Osteoblast (primary cell): ENCODE data around the gene NEDD4L. TPM values are rescaled to one million over a fixed set of nuclear protein-coding genes. Genes with fewer than 3 reads are reported as not detected.

ENCODE experiments used
- DNase-seq: peaks from one replicate; pipeline ENCODE4 v3.0.0; 2011; ENCODE audit warnings: low spot score, mixed read lengths; ENCODE audit not compliant: insufficient read length; ENCODE audit errors: missing footprints
- H2AFZ ChIP-seq: 2 replicates; pipeline ENCODE4 v1.6.0; 2011; ENCODE audit warnings: mild to moderate bottlenecking, low read length
- H3K27ac ChIP-seq: 2 replicates; pipeline ENCODE4 v1.5.1; 2011; ENCODE audit warnings: mild to moderate bottlenecking, low read depth, low read length, moderate library complexity
- H3K27me3 ChIP-seq: 2 replicates; pipeline ENCODE4 v1.6.0; 2012; ENCODE audit warnings: mild to moderate bottlenecking, control low read depth, inconsistent platforms, low read length, moderate library complexity; ENCODE audit not compliant: insufficient read depth
- H3K36me3 ChIP-seq: 2 replicates; pipeline ENCODE4 v1.5.1; 2011; ENCODE audit warnings: mild to moderate bottlenecking, low read length, control low read depth, moderate library complexity; ENCODE audit not compliant: insufficient read depth
- H3K4me1 ChIP-seq: 2 replicates; pipeline ENCODE4 v1.5.1; 2011; ENCODE audit warnings: mild to moderate bottlenecking, low read length, control low read depth, moderate library complexity; ENCODE audit not compliant: insufficient read depth
- H3K4me2 ChIP-seq: 2 replicates; pipeline ENCODE4 v1.6.0; 2011; ENCODE audit warnings: mild to moderate bottlenecking, low read length; ENCODE audit not compliant: insufficient read depth
- H3K4me3 ChIP-seq: fragments of 200-600 bp; sonication (generic); 3 replicates; pipeline ENCODE4 v1.5.1; 2012; ENCODE audit warnings: mild to moderate bottlenecking, low read length, inconsistent platforms; ENCODE audit not compliant: insufficient read depth
- H3K79me2 ChIP-seq: 2 replicates; pipeline ENCODE4 v1.6.0; 2012; ENCODE audit warnings: mild to moderate bottlenecking, low read length, control low read depth, inconsistent platforms; ENCODE audit not compliant: insufficient read depth
- H3K9me3 ChIP-seq: 2 replicates; pipeline ENCODE4 v1.5.1; 2011; ENCODE audit warnings: low read depth, low read length, control low read depth
- H4K20me1 ChIP-seq: 2 replicates; pipeline ENCODE4 v1.6.0; 2012; ENCODE audit warnings: mild to moderate bottlenecking, low read length, control low read depth; ENCODE audit not compliant: insufficient read depth
- CTCF ChIP-seq: IDR thresholded peaks from 2 replicates; pipeline ENCODE4 v1.5.1; 2011; ENCODE audit warnings: mild to moderate bottlenecking, low read depth, low read length, moderate library complexity; ENCODE audit errors: extremely low read depth
- total RNA-seq: library from RNA; depleted of rRNA; stranded (reverse); fragments of >200 nt; gene quantifications from 2 replicates; pipeline ENCODE4 v1.2.3, GENCODE V29; 2012

The NEDD4L gene
- total RNA-seq, 1 donor = 30.0 TPM

GRCh38 chr18:58348951-58349350 lies 304.9 kb downstream of the NEDD4L start:
- no peak for DNase-seq
- no peaks in the 10 kb centered on the region for H3K27me3 ChIP-seq
- H3K9me3 ChIP-seq = no peaks in the 10 kb centered on the region
- H3K27ac ChIP-seq = no peak overlapping the region
- no peak overlapping the region for H3K4me2 ChIP-seq
- no peaks in the 10 kb centered on the region for H3K4me1 ChIP-seq
- no peak overlapping the region for H2AFZ ChIP-seq
- H3K4me3 ChIP-seq = no peak overlapping the region
- H3K79me2 ChIP-seq = no peaks in the 10 kb centered on the region
- H4K20me1 ChIP-seq = no peaks in the 10 kb centered on the region
- no peak for TF ChIP-seq CTCF
- H3K36me3 ChIP-seq = peaks cover 2% of the 10 kb centered on the region

GRCh38 chr18:58349650-58350049 lies 305.6 kb downstream of the NEDD4L start:
- no peak overlapping the region for H3K4me2 ChIP-seq
- no peak for DNase-seq
- no peak overlapping the region for H2AFZ ChIP-seq
- no peaks in the 10 kb centered on the region for H3K4me1 ChIP-seq
- H4K20me1 ChIP-seq = no peaks in the 10 kb centered on the region
- no peak for TF ChIP-seq CTCF
- no peaks in the 10 kb centered on the region for H3K27me3 ChIP-seq
- H3K27ac ChIP-seq = no peak overlapping the region
- peaks cover 3% of the 10 kb centered on the region for H3K36me3 ChIP-seq
- no peaks in the 10 kb centered on the region for H3K79me2 ChIP-seq
- H3K4me3 ChIP-seq = no peak overlapping the region
- no peaks in the 10 kb centered on the region for H3K9me3 ChIP-seq

GRCh38 chr18:58350526-58350925 lies 306.5 kb downstream of the NEDD4L start:
- no peaks in the 10 kb centered on the region for H3K27me3 ChIP-seq
- TF ChIP-seq CTCF = no peak
- H3K4me3 ChIP-seq = no peak overlapping the region
- no peak overlapping the region for H3K4me2 ChIP-seq
- peak; percentile 53 for DNase-seq
- H2AFZ ChIP-seq = no peak overlapping the region
- no peaks in the 10 kb centered on the region for H4K20me1 ChIP-seq
- peaks cover 3% of the 10 kb centered on the region for H3K36me3 ChIP-seq
- no peaks in the 10 kb centered on the region for H3K9me3 ChIP-seq
- no peak overlapping the region for H3K27ac ChIP-seq
- H3K79me2 ChIP-seq = no peaks in the 10 kb centered on the region
- no peaks in the 10 kb centered on the region for H3K4me1 ChIP-seq

- H3K79me2 ChIP-seq = no peaks in the 10 kb centered on the region
- no peak for DNase-seq
- H3K4me1 ChIP-seq = no peaks in the 10 kb centered on the region
- no peak overlapping the region for H3K4me3 ChIP-seq
- H3K4me2 ChIP-seq = no peak overlapping the region
- no peaks in the 10 kb centered on the region for H3K27me3 ChIP-seq
- H3K36me3 ChIP-seq = peaks cover 3% of the 10 kb centered on the region
- H3K9me3 ChIP-seq = no peaks in the 10 kb centered on the region
- no peak overlapping the region for H3K27ac ChIP-seq
- H2AFZ ChIP-seq = no peak overlapping the region
- no peak for TF ChIP-seq CTCF
- H4K20me1 ChIP-seq = no peaks in the 10 kb centered on the region
Observed at GRCh38 chr18:58351776-58352175, 307.8 kb downstream of the NEDD4L start.
